ENCODE results near the gene NCOA1.

GRCh38 chr2:24472416-24472815 lies 18.6 kb upstream of the NCOA1 start:
- TF ChIP-seq CTBP1 (IDR thresholded peaks at IDR 0.05; ENCODE audit: borderline replicate concordance) (no peak), FOXK2 (IDR thresholded peaks at IDR 0.05) (no peak), HDGF (IDR thresholded peaks at IDR 0.05; ENCODE audit: borderline replicate concordance) (no peak), SP1 (IDR thresholded peaks at IDR 0.05) (no peak), BHLHE40 (IDR thresholded peaks at IDR 0.05; ENCODE audit: borderline replicate concordance) (no peak), LEF1 (IDR thresholded peaks at IDR 0.05; ENCODE audit: borderline replicate concordance) (no peak), SUZ12 (IDR thresholded peaks at IDR 0.05) (no peak), ELF4 (IDR thresholded peaks at IDR 0.05) (no peak), ZNF384 (IDR thresholded peaks at IDR 0.05) (no peak), TARDBP (IDR thresholded peaks at IDR 0.05) (no peak), FOXA1 (IDR thresholded peaks at IDR 0.05) (no peak)

All from HEK293T (cell line).